HG03139 (cell line): ENCODE measurements around the gene CLDN7.
A peak's percentile ranks its signal among the peaks of the same experiment; 100 is the strongest.

Experiments
- ATAC-seq: cut with Tn5 transposase; IDR thresholded peaks from one replicate; pipeline ENCODE4 v1.9.1; 2021; ENCODE audit not compliant: unreplicated experiment

CLDN7 gene

DNA sequence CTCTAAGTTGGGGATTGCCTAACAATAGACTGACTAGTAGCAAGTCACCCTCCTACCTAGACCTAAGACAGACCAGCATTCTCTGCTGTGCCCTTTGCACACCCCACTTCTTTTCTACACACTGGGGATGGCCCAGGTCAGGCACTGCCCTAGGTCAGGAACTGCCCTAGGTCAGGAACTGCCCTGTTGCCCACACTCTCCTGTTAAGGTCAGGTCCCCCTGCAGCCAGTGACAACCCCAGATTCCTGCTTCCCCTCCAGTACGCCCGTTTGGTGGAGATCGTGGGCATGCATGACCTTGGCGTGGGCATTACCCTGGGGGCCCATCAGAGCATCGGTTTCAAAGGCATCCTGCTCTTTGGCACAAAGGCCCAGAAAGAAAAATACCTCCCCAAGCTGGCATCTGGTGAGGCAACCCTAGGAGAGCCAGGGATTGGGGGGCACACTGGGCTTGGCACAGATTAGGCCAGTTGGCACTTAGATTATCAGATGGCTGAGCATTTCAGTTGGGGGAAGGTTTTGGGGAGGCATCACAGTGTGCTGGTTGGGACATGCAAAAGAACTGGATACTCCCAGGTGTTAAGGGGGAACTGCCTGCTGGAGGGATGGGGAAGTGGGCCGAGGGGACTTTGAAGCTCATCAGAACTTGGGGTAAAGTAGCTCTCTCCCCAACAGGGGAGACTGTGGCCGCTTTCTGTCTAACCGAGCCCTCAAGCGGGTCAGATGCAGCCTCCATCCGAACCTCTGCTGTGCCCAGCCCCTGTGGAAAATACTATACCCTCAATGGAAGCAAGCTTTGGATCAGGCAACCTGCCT lies 40.8 kb downstream of the CLDN7 start:
- ATAC-seq: no peak

DNA sequence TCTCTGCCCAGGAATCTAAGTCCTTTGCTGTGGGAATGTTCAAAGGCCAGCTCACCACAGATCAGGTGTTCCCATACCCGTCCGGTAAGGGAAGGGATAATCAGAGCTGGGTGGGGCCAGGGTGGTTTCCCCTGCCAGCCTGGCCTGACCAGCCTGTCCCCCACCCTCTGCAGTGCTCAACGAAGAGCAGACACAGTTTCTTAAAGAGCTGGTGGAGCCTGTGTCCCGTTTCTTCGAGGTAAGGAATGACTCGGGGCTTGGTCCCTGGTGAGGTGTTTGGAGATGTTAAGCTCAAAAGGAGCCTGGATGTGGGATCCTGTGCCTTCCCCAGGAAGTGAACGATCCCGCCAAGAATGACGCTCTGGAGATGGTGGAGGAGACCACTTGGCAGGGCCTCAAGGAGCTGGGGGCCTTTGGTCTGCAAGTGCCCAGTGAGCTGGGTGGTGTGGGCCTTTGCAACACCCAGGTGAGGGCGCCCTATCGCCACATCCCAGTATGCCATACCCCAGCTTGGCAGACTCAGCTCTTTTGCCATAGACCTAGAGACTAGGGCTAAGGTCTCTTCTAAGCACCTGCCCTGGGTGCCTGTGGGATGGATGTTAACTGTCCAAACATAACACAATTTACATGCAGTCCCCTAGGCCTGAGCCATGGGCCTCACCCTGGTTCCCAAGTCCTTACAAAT lies 41.5 kb downstream of the CLDN7 start:
- ATAC-seq: no peak

DNA sequence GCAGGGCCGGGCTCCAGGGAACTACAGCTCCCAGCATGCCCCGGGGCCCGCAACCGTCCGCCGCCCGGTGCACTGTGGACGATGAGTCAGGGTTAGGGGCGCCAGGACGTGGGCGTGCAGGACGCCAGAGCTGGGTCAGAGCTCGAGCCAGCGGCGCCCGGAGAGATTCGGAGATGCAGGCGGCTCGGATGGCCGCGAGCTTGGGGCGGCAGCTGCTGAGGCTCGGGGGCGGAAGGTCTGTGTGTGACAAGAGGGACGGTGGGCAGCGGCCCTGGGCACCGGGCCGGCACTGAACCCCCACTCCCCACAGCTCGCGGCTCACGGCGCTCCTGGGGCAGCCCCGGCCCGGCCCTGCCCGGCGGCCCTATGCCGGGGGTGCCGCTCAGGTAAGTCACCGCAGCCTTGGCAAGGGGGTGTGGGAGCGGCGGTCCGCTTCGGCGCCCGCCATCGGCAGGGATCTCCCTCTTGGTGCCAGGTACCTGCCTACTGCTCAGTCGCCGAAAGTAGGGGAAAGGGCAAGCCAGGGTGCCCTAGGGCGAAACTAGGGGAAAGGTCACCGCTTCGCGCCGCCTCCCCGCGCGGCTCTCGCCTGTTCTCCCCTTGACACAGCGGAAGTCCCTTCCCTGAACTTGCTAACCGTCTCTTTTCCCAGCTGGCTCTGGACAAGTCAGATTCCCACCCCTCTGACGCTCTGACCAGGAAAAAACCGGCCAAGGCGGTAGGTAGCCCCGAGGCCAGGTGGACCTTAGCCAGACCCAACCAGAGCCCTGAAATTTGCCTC lies 42.3 kb downstream of the CLDN7 start, which contains the start of the genes ACADVL and DLG4:
Gene ACADVL, plus strand, starts transcription at position 127 of the 781 bp plus-strand sequence. Its CDS starts 47 bp downstream, at position 174.
Gene DLG4, minus strand, starts transcription at position 25 of the 781 bp plus-strand sequence.
- peak; percentile 49 for ATAC-seq

DNA sequence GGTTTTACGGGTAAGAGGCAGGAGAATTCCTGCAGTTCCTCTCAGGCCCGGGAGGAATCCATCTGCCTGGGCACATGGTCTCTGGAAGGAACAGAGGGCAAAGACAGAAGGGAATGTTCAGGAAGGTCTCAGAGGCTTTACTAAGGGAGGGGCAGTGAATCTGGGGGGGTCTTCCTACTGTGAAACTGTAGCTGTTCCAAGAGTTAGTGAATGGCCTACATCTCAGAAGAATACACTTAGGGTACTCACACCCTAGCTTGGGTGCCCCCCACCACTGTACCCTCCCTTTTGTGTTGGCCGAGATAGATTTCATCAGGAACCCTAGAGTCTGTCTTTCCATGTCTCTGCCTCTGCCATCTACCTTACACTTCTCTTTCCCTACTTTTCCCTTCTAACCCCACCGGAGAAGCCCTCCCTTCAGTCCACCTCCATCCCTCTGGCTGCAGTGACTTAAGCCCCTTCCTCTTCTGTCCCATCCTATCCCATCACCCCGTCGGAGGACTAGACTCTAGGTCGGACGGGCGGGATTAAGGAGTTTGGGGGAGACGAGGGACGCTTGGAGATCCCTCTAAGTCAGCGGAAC lies 43.0 kb downstream of the CLDN7 start:
- no peak for ATAC-seq

DNA sequence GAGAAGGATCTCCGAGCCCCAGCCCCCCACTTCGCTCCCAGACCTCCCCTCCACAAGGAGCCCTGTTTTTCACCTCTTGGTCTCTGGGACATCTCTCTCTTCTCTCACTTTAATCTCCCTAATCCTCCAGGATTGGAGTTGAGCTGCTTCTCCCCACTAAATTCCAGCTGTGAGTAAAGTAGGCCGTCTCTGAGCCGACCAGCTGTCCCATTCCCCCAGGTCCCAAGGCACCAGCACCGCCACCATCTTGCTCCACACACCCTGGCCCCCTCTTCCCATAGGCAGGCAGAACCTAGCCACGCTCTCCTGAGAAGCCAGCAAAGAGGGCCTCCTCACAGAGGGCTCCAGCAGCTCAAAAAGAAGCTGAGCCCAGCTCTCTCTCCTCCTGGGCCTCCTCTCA lies 43.5 kb downstream of the CLDN7 start:
- no peak for ATAC-seq

DNA sequence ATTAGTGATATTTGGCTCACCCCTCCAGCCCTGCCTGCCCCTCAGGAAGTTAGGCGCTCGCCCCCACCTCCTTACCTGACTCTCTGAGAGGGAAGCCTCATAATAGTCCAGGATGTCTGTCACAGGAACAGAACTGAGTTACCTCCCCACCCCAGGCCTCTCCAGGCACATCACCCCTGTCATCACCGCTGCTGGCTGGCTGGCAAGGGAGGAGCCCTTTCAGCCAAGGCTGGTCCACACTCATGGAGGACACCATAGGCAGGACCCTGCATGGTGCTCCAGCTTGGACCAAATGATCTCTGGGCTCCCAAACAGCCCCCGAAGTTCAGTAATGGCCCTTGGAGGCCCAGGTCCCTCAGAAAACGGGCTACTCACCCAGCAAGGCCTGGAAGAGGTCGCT lies 44.1 kb downstream of the CLDN7 start:
- ATAC-seq: no peak

DNA sequence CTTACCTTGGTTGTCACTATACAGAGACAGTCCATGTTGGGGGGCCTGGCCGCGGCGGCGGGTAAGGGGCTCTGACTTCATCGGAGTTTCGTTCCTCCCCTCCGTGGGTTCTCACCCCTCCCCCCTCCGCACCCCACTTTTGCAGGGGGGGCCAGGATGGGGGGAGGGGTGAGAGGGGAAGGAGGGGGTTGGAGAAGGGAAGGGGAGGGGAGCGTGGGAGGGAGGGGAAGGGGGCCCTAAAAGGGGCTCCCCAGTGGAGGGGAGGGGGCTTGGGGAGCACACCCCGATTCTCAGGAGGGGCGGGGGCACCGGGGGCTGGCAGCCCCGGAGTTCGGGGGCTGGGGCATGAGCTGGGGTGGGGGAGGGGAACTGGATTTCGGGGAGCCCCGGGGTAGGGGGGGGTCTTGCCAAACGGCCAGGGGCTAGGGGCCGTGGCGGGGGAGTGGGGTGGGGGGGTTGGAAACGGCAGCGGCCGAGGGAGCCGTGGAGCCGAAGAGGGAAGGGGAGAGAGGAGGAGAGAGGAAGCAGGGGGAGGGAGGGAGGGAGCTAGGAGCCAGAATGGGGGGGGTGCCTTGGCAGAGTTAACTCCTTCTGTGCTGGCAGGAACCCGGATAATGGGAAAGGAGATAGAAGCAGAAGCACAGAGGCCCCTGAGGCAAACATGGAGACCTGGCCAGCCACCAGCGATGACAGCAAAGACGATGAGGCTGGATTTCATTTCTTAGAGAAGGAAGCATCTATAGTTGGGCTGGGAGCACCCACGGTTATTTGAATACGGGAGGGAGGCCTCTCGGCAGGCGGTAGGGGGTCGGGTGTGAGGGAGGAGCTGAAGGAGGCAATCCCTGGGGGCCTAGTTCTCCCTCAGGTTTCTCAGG lies 44.9 kb downstream of the CLDN7 start:
- no peak for ATAC-seq

DNA sequence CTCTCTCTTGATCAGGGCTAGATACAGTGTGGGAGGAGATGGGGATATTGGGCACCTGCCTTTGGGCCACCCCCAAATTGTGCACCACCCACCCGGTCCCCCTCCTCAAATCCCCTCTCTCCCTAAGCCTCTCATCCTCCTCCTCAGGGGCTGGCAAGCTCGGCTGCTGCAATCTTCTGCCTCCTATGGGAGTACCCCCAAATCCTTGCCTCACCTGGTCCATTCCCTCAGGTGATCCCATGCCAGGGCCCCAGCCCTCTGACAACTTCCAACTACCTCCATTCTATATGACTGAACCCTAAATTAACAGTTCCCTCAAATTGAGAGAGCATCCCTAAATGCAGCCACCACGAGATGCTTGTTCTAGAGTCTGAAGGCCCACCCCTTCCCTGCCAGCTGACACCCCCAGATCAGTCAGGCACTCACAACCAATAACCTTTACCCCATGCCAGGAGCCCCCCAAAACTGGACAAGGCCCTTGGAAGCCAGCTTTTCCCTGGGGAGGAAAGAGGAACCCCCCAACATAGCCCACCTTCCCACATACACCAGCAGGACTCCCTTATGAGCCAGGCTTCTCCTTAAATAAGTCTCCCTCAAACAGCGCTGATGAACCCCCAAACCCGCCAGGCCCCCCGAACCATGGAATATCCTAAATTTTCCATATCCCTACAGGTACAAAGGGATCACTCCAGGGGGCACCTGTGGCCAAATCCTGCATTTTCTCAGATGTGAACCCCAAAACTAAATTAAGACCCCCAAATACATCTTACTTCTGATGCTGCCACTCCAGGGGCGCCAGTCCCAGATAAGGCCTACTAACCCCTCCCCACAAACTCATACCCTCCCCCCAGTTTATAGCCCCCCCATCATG lies 45.8 kb downstream of the CLDN7 start:
- ATAC-seq: no peak

DNA sequence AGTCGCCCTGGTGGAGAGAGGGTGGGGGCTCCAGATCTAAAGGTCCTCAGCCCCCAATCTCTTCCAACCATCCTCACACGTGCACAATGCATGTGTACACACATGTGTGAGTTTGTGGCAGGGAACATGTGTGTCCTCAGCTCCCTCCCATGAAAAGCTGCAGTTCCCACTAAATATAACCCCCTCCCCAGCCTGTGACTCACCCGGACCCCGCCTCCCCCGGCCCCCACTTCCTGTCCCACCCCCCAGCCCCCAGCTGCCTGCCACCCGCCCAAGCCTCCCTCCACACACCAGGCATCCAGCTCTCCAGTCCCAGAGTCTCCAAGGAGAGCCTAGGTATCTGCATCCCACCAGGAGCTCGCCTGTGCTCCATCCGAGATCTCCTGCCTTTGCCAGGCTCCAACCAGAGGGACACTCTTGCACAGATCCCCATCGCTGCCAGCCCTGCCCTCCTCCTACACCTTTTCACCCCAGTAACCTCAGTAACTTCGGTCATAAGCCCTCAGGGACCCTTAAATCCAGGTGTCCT lies 46.6 kb downstream of the CLDN7 start:
- ATAC-seq: no peak

DNA sequence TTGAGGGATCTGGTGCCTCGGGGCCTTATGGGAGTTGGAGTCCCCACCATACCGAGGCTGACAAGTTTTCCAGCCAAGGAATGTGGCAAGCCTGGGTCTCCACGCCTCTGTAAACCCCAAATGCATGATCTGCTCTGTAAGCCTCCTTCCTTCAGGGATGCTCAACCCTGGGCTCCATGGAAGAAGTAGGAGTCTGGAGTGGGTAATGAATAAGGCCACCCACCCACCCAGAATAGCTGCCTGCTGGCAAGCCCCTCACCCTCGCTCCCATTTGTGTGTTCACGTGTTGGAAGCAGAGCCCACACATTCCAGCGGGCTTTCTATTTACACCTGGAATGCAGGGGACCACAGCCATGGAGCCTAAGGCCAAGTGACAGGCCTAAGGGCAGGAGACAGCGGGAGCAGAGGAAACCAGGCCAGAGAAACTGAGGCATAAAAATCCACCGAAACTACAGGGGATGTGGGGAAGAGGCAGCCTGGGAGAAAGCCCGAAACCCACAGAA lies 47.1 kb downstream of the CLDN7 start:
- no peak for ATAC-seq

DNA sequence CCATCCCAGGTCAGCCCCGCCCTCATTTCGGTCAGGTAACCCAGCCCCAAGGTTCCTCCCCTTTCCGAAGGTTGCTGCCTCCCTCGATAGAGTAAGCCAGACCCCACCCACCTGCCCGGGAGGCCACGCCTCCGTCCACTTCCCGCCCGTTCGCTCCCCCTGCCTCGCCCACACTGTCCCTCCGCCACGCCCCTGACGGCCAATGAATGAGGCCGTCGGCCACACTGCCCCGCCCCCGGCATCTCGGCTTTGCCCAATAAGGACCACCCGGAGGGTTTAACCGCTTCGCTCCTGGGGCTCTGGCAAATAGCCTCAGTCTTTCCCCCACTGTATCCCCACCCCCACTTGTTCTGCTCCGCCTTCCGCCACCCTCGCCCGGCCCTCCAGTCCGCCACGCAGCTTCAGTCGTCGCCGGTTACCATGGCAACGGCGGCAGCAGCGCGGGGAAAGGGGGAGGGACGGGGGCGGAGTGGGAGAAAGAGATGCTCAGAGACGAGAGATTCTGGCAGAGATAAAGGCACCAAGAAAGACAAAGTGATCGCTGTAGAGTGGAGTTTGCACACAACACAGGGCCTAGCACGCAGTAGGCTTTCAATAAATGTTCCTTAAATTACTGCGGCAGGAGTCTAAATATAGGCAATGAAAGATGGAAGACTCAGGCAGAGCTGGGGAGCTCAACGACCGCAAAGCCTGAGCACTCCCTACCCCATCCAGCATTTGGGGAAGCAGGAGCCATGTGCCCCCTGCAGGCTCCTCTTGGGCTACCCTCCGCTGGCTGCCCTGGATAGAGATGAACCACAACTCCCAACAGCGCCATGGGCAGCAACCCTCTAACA lies 47.8 kb downstream of the CLDN7 start:
- ATAC-seq: peak; percentile 75

DNA sequence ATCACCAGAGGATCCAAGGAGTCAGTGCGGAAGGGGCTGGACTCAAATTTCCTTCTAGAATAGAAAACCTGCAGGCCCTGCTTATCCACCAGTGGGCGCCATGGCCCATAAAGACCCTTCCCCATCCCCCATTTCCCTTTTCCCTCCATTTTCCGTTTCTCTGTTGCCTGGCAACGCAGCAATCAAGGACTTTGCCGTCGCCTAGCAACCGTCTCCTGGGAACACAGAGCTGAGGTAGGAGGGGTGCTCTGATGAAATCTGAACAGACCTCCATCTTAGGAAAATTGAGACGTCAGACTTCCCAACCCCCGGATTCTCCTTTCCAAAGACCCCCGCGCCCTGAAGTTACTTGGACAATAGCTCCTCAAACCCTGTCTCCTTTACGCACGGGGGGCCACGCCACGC lies 48.4 kb downstream of the CLDN7 start:
- no peak for ATAC-seq

DNA sequence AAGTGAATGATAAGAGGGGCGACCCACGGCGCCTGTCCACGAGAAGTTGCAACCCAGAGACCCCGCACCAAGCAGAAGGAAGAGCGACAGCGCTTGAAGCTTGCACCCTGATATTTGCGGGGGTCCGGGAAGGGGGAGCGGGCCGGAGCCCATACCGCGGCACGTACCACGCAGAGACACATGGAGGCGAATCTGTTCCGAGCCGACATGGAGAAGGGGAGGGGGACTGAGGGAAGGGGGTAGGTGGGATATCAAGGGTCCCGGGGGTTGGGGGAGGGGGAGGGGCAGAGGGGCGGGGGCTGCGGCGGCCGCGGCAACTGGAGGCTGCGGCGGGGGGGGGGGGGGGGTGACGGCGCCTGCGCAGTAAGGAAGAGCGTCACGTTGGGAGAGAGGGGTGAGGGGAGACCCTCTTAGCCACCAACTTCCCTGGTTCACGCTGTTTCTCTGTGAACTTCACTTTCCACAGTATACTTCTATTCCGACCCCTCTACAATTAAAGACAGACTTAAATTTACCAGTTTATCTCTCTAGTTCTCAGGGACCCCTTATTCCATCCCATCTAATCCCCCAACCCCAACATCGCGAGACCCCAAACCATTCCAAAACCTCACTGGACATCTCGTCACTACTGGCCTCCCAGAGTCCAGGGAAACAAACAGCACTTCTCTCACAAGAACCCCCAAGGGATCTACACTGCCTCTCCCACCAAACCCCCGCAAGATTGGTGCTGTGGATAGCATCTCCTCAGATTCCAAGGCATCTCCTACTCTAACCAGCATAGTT lies 50.6 kb downstream of the CLDN7 start:
- no peak for ATAC-seq
